CD4-positive, alpha-beta T cell treated with Interleukin-2 at 100 ng/mL for 4 hours (primary cell): ENCODE measurements around the gene RANBP17.

Experiments
- DNase-seq: peaks from one replicate; pipeline ENCODE4 v3.0.0-alpha.2; 2020; ENCODE audit warnings: low spot score

RANBP17 gene

GRCh38 chr5:171321447-171321846 lies 459.6 kb downstream of the RANBP17 start:
- DNase-seq, result no peak

- no peak for DNase-seq
Measured at GRCh38 chr5:171322527-171322926, 460.7 kb downstream of the RANBP17 start.

- DNase-seq, result no peak
Measured at GRCh38 chr5:171323007-171323406, 461.2 kb downstream of the RANBP17 start.

DNA sequence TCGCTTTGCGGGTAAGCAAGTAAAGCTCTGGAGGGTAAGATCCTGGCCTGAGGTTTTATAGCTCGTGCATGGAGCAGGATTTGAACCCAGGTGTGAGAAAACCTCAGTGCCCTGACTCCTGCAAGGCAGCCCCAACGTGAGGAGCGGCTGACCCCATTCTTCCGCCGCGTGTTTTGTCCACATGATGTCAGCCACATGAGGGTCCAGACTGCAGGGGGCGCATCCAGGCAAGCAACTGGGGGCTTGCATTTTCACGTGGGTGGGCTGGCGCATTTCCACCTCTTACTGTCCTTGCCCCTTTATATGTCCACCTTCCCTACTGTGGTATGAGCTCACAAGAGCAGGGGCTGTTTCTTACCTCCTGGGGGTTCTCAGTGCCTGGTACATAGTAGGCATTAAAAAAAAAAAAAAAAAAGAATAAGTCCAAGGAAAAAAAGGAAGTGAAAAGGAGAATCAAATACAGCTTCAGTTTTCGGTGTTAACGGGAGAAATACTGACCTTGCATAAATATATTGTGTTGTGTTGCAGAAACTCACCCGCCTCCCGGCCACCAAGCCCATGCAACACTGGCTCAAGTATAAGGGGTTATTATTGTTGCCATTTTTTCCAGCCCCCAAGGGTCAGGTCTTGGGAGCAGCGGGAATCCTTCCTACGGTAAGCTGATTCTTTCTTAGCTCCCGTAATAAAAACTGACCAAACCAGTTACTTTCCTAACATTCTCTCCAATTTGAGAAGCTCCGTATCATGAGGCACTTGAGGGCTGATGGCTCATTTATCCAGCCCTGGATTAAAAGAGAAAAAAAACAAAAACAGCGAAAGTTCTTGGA lies 462.2 kb downstream of the RANBP17 start:
- DNase-seq, result no peak

GRCh38 chr5:171330021-171330420 lies 468.2 kb downstream of the RANBP17 start:
- no peak for DNase-seq

DNA sequence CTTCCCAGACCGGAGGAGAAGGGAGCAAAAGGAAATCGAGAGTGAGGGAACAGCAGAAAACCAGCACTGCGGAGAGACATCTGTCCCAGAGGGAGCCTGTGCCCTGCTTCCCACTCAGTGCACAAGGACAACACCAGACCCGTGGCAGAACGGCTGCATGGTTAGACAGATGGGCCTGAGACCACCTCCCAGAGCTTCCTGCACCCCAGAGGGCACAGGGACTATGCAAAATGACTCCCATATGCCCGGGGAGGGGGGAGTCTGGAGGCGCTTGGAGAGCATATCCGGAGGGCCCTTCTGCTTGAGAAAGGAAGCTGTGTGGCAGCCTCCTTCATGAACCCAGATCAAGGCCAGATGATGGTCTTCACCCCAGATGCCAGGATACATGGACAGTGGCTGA lies 473.8 kb downstream of the RANBP17 start:
- DNase-seq, result no peak

DNA sequence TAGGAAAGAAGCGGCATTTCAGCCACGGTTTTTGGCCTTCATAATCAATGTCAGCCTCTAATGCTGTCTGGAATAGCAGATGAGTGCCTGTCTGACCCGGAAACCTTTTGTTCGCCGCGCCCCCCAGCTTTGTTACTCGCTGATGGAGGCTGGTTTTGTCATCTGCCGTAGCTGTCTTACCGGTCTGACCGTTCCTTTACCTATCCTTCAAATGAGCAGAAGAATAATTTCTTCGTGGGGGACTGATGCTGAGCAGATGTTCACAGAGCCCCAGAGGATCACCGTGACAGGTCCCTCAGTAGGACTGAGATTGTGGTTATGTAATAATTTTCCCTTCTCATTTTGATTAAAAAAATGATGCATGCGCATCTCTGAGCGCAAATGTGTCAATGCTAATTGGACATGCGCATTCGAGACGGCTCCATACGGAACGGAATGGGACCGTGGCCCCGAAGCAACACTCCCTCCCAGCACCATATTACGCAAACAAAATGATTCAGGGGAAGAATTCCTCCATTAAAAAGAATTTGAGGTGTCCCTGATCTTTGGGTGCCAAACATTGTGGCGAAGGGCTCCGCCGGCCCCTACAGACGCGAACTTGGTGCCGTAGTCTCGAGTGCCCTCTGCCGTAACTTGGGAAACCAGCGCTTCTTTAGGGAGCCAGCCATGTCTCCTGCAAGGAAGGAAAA lies 474.8 kb downstream of the RANBP17 start:
- DNase-seq, result peak; percentile 9

- DNase-seq, result no peak
Measured at GRCh38 chr5:171337210-171337569, 475.4 kb downstream of the RANBP17 start.

- DNase-seq, result no peak
Measured at GRCh38 chr5:171340042-171340441, 478.2 kb downstream of the RANBP17 start.

DNA sequence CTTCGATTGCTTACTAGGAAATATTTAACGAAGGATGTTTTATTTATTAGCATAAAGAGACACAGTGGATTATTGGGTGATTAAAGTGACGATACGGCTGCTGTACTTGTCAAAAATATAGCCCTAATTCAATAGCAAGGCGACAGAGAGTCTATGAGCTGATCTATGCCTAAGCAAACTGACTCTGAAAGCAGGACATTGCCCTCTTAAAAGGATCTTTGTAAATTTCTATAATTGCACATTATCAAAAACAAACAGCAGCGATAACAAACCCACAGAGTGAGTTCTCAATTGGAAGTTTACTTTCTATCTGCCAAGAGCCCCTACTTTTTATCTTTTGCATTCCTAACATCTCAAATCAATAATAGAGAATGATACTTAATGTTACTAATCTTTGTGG lies 478.7 kb downstream of the RANBP17 start:
- no peak for DNase-seq

GRCh38 chr5:171342362-171343111 lies 480.7 kb downstream of the RANBP17 start:
- peak; percentile 36 for DNase-seq

GRCh38 chr5:171344936-171345608 lies 483.3 kb downstream of the RANBP17 start:
- DNase-seq, result no peak
